Left ventricle myocardium inferior (tissue), 1 donor: ENCODE measurements around the gene TSPAN33. TPM values are rescaled to one million over a fixed set of nuclear protein-coding genes. Genes with fewer than 3 reads are reported as not detected.

ENCODE experiments used
- DNase-seq: peaks from one replicate; pipeline ENCODE4 v3.0.0-alpha.2; 2020
- H3K27ac ChIP-seq: fragments of 200-600 bp; replicated peaks from 2 replicates; pipeline ENCODE4 v1.8.0; 2021
- H3K27me3 ChIP-seq: fragments of 200-600 bp; 2 replicates; pipeline ENCODE4 v1.8.0; 2021; ENCODE audit warnings: low read depth
- H3K36me3 ChIP-seq: fragments of 200-600 bp; 2 replicates; pipeline ENCODE4 v1.8.0; 2021
- H3K4me1 ChIP-seq: fragments of 200-600 bp; 2 replicates; pipeline ENCODE4 v1.8.0; 2021
- H3K4me3 ChIP-seq: fragments of 200-600 bp; 2 replicates; pipeline ENCODE4 v1.8.0; 2021; ENCODE audit warnings: mild to moderate bottlenecking, moderate library complexity
- H3K9me3 ChIP-seq: fragments of 200-600 bp; replicated peaks from 2 replicates; pipeline ENCODE4 v1.8.0; 2021
- CTCF ChIP-seq: fragments of 200-600 bp; IDR thresholded peaks from 2 replicates; pipeline ENCODE4 v1.8.0; 2021; ENCODE audit warnings: antibody characterized with exemption, mild to moderate bottlenecking, borderline replicate concordance
- intact Hi-C: fragments of 100-400 bp; cut with micrococcal nuclease; formaldehyde crosslinking; loops from one replicate; pipeline ENCODE4 v1.11.0; 2022
- total RNA-seq: library from RNA; stranded (reverse); fragmentation: NEBNext Ultra II Directional; extraction: Animal tissue kit (Norgen Biotek cat#: 25700); gene quantifications from one replicate; pipeline ENCODE4 v1.2.1, GENCODE V29; 2021
- donor health status: DM: no; HTN: yes; CAD: no; lungs with severe emphysema.

TSPAN33 gene
- total RNA-seq, 1 donor from 2014 or later, result 9.7 TPM

GRCh38 chr7:129209067-129209926, 64.8 kb downstream of the TSPAN33 start:
- TF ChIP-seq CTCF, result no peak
- no peak for DNase-seq
- Histone ChIP-seq H3K36me3 (peaks cover 8% of the 10 kb centered on the region), H3K4me1 (peaks cover 5% of the 10 kb centered on the region), H3K27ac (no peak overlapping the region), H3K4me3 (no peak overlapping the region), H3K27me3 (no peaks in the 10 kb centered on the region), H3K9me3 (no peaks in the 10 kb centered on the region)
- intact Hi-C loops, result no loop called here

- intact Hi-C loops, result loop anchor here (10.0 kb wide), 1 partner anchor 264 kb away; no protein-coding TSS in a partner anchor
- Histone ChIP-seq H3K27me3 (no peaks in the 10 kb centered on the region), H3K4me1 (peaks cover 5% of the 10 kb centered on the region), H3K36me3 (peaks cover 7% of the 10 kb centered on the region), H3K27ac (no peak overlapping the region), H3K9me3 (no peaks in the 10 kb centered on the region), H3K4me3 (no peak overlapping the region)
- peak; percentile 87 for TF ChIP-seq CTCF
- DNase-seq, result peak; percentile 82
These were observed 65.9 kb downstream of the TSPAN33 start for GRCh38 chr7:129210256-129210988.

DNA sequence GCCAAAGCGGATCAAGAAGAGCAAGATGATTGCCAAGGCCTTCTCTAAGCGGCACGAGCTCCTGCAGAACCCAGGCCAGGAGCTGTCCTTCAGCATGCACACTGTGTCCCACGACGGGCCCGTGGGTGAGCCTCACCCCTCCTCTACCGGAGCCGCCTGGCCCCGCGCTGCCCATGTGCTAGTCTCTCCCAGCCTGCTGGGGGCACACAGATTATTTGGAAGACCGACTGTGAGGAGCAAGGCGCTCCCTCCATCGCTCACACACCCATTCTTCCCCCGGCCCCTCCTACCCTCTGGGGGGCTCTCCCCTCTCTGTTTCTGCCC, 66.4 kb downstream of the TSPAN33 start:
- Histone ChIP-seq H3K9me3 (no peaks in the 10 kb centered on the region), H3K27me3 (no peaks in the 10 kb centered on the region), H3K4me3 (no peak overlapping the region), H3K36me3 (peaks cover 4% of the 10 kb centered on the region), H3K4me1 (peaks cover 5% of the 10 kb centered on the region), H3K27ac (no peak overlapping the region)
- no peak for TF ChIP-seq CTCF
- intact Hi-C loops, result loop anchor here (10.0 kb wide), 1 partner anchor 264 kb away; no protein-coding TSS in a partner anchor
- DNase-seq, result no peak

- no peak overlapping the region for H3K4me3 ChIP-seq
- H3K9me3 ChIP-seq, result no peaks in the 10 kb centered on the region
- DNase-seq, result no peak
- peaks cover 5% of the 10 kb centered on the region for H3K4me1 ChIP-seq
- intact Hi-C loops, result loop anchor here (10.0 kb wide), 1 partner anchor 263 kb away; no protein-coding TSS in a partner anchor
- no peaks in the 10 kb centered on the region for H3K27me3 ChIP-seq
- H3K36me3 ChIP-seq, result peaks cover 4% of the 10 kb centered on the region
- TF ChIP-seq CTCF, result no peak
- no peak overlapping the region for H3K27ac ChIP-seq
These were observed 67.6 kb downstream of the TSPAN33 start for GRCh38 chr7:129212126-129212525.

- intact Hi-C loops, result loop anchor here (10.0 kb wide), 1 partner anchor 262 kb away; no protein-coding TSS in a partner anchor
- peaks cover 5% of the 10 kb centered on the region for H3K4me1 ChIP-seq
- H3K36me3 ChIP-seq, result peaks cover 4% of the 10 kb centered on the region
- H3K9me3 ChIP-seq, result no peaks in the 10 kb centered on the region
- TF ChIP-seq CTCF, result no peak
- peaks cover 4% of the 10 kb centered on the region for H3K27me3 ChIP-seq
- no peak overlapping the region for H3K27ac ChIP-seq
- no peak overlapping the region for H3K4me3 ChIP-seq
- no peak for DNase-seq
These were observed 68.1 kb downstream of the TSPAN33 start for GRCh38 chr7:129212596-129212995.
